HepG2 (cell line): ENCODE measurements around the gene C1QTNF5. TPM values are rescaled to one million over a fixed set of nuclear protein-coding genes. Genes with fewer than 3 reads are reported as not detected.

ENCODE experiments used
- ATAC-seq: fragments of 200-7000 bp; cut with Tn5 transposase; 3 replicates; pipeline ENCODE4 v1.9.1; 2020; ENCODE audit warnings: mild to moderate bottlenecking, moderate library complexity
- BruUV-seq: library from RNA; stranded (reverse); fragments of 400-500 nt; replicated peaks from 2 replicates; lab custom pipeline; 2021; lab: Mats Ljungman, UMichigan
- CTCF ChIA-PET: fragments of 300-600 bp; formaldehyde crosslinking; extraction: SDS; loops from one replicate; lab custom pipeline; 2021; ENCODE audit warnings: low total read pairs, inconsistent platforms, low intra/inter-chr PET ratio; lab: Yijun Ruan, JAX
- POLR2A ChIA-PET: fragments of 350-600 bp; sonication (Branson Sonifier 250); formaldehyde crosslinking; loops from one replicate; lab custom pipeline; 2020; ENCODE audit warnings: antibody characterized with exemption, inconsistent platforms; lab: Yijun Ruan, JAX
- DNase-seq: peaks from one replicate; pipeline ENCODE4 v3.0.0-alpha.2; 2015; ENCODE audit warnings: low spot score
- FAIRE-seq: peaks from 3 replicates; lab custom pipeline; 2011; peaks lifted over from hg19 to GRCh38; lab: Jason Lieb, UNC
- H2AFZ ChIP-seq: one replicate; pipeline ENCODE4 v1.6.1; 2011; ENCODE audit warnings: low read length, inconsistent platforms
- H3K27ac ChIP-seq: fragments of 300-600 bp; 3 replicates; pipeline ENCODE4 v1.8.0; 2011; ENCODE audit warnings: mixed run types, mild to moderate bottlenecking, mixed read lengths, low read length, inconsistent platforms; ENCODE audit not compliant: insufficient read depth; ENCODE audit errors: extremely low read length
- H3K27me3 ChIP-seq, 2 experiments: fragments of 200-600 bp in 1 of 2; 2 replicates in 1 of 2; 3 replicates in 1 of 2; pipeline versions ENCODE4 v1.6.0 to v1.8.0; 2011; ENCODE audit warnings: low read length in 2 of 2, mild to moderate bottlenecking in 2 of 2, moderate library complexity in 2 of 2, inconsistent platforms in 1 of 2; ENCODE audit not compliant: insufficient read depth in 2 of 2, control insufficient read depth in 1 of 2
- H3K36me3 ChIP-seq, 2 experiments: fragments of 200-600 bp in 1 of 2; replicated peaks in 1 of 2; 2 replicates in 1 of 2; 3 replicates in 1 of 2; pipeline versions ENCODE4 v1.5.1 to v1.8.0; 2011; ENCODE audit warnings: low read length in 2 of 2, inconsistent platforms in 1 of 2; ENCODE audit not compliant: insufficient read depth in 2 of 2, control insufficient read depth in 1 of 2
- H3K4me1 ChIP-seq: 2 replicates; pipeline ENCODE4 v1.5.1; 2012; ENCODE audit warnings: low read length, inconsistent platforms; ENCODE audit not compliant: insufficient read depth
- H3K4me2 ChIP-seq: 2 replicates; pipeline ENCODE4 v1.6.0; 2011; ENCODE audit warnings: low read depth, low read length, inconsistent platforms
- H3K4me3 ChIP-seq, 3 experiments: fragments of 200-600 bp in 1 of 3; sonication (generic), shearing (Covaris generic) in 1 of 3; replicated peaks in 1 of 3; 2 replicates each; pipeline ENCODE4 v1.5.1; 2011 to 2016; ENCODE audit warnings: low read length in 3 of 3, inconsistent platforms in 2 of 3, low read depth in 2 of 3, mild to moderate bottlenecking in 2 of 3, control low read depth in 1 of 3, mixed read lengths in 1 of 3; ENCODE audit not compliant: insufficient read depth in 1 of 3
- H3K79me2 ChIP-seq: one replicate; pipeline ENCODE4 v1.6.1; 2011; ENCODE audit warnings: low read length, inconsistent platforms; ENCODE audit not compliant: insufficient read depth
- H3K9ac ChIP-seq: 2 replicates; pipeline ENCODE4 v1.6.0; 2011; ENCODE audit warnings: mild to moderate bottlenecking, low read depth, low read length, inconsistent platforms; ENCODE audit not compliant: insufficient read depth
- H3K9me3 ChIP-seq: 2 replicates; pipeline ENCODE4 v1.5.1; 2012; ENCODE audit warnings: mild to moderate bottlenecking, low read length
- H4K20me1 ChIP-seq: 2 replicates; pipeline ENCODE4 v1.6.0; 2011; ENCODE audit warnings: inconsistent platforms, mild to moderate bottlenecking, low read length, moderate library complexity; ENCODE audit not compliant: insufficient read depth
- ASH2L ChIP-seq: fragments of 300-600, 200-600 bp; sonication (generic); IDR thresholded peaks from 2 replicates; pipeline ENCODE4 v1.7.0; 2017; ENCODE audit warnings: low read depth, mild to moderate bottlenecking, moderate library complexity, mixed read lengths, low read length; ENCODE audit not compliant: insufficient read length
- CAMTA2 ChIP-seq: sonication (generic); formaldehyde crosslinking; IDR thresholded peaks from 2 replicates; pipeline ENCODE4 v1.4.0; 2020; ENCODE audit warnings: mild to moderate bottlenecking, missing genetic modification reagents, borderline replicate concordance
- E2F2 ChIP-seq: sonication (generic); formaldehyde crosslinking; IDR thresholded peaks from 2 replicates; pipeline ENCODE4 v1.4.0; 2020; ENCODE audit warnings: missing genetic modification reagents, borderline replicate concordance
- ZBTB2 ChIP-seq: sonication (generic); formaldehyde crosslinking; IDR thresholded peaks from 2 replicates; pipeline ENCODE4 v1.8.0; 2022; ENCODE audit warnings: low read depth, missing genetic modification reagents
- WGBS: methylation state at CpG from one replicate; pipeline ENCODE4 v1.1.6; 2017; ENCODE audit warnings: low lambda C conversion rate; 5-methylcytosine and 5-hydroxymethylcytosine counted together
- in situ Hi-C: cut with HindIII; loops from 2 replicates; pipeline ENCODE4 v1.10.0; 2017; ENCODE audit warnings: low pct_unique_long_range_greater_than_20kb; ENCODE audit not compliant: extremely low pct_ligation_motif_present
- intact Hi-C: fragments of 100-400 bp; cut with micrococcal nuclease; formaldehyde crosslinking; loops from one replicate; pipeline ENCODE4 v1.10.0; 2022; ENCODE audit not compliant: unreplicated experiment
- polyA plus RNA-seq, 8 experiments: library from polyadenylated mRNA; depleted of rRNA in 3 of 8; stranded (reverse) in 7 of 8; unstranded in 1 of 8; fragments of >200 nt; fragmentation: Illumina TruSeq in 4 of 8; extraction: Trizol in 4 of 8; gene quantifications; 2 replicates each; pipeline versions ENCODE4 v1.2.1 to v1.2.3, GENCODE V29; 2011 to 2016; ENCODE audit warnings: low read depth in 4 of 8, missing spikeins in 1 of 8, mixed read lengths in 1 of 8; ENCODE audit not compliant: insufficient read depth in 1 of 8
- total RNA-seq, 5 experiments: library from RNA; depleted of rRNA; stranded (reverse); fragments of >200 nt; fragmentation: Illumina TruSeq; extraction: Trizol; gene quantifications; 2 replicates each; pipeline ENCODE4 v1.2.3, GENCODE V29; 2016; ENCODE audit warnings: low read depth in 1 of 5
- TF ChIP-seq, protein P1 (sequence below): sonication (generic); formaldehyde crosslinking; IDR thresholded peaks from 2 replicates; pipeline ENCODE4 v1.4.0; 2020; ENCODE audit warnings: missing genetic modification reagents
- TF ChIP-seq, protein P2 (sequence below): sonication (generic); formaldehyde crosslinking; IDR thresholded peaks from 2 replicates; pipeline ENCODE4 v1.4.0; 2020; ENCODE audit warnings: missing genetic modification reagents
- TF ChIP-seq, protein P3 (sequence below): sonication (generic); formaldehyde crosslinking; IDR thresholded peaks from 2 replicates; pipeline ENCODE4 v1.8.0; 2022; ENCODE audit warnings: missing genetic modification reagents, mild to moderate bottlenecking, inconsistent platforms, borderline replicate concordance

Gene C1QTNF5
- total and polyA plus RNA-seq, 2 of the 13 experiments (the other 11 are each of a cell fraction or from before 2014, with no cell fraction given), result 0.86 to 1.2 TPM

DNA sequence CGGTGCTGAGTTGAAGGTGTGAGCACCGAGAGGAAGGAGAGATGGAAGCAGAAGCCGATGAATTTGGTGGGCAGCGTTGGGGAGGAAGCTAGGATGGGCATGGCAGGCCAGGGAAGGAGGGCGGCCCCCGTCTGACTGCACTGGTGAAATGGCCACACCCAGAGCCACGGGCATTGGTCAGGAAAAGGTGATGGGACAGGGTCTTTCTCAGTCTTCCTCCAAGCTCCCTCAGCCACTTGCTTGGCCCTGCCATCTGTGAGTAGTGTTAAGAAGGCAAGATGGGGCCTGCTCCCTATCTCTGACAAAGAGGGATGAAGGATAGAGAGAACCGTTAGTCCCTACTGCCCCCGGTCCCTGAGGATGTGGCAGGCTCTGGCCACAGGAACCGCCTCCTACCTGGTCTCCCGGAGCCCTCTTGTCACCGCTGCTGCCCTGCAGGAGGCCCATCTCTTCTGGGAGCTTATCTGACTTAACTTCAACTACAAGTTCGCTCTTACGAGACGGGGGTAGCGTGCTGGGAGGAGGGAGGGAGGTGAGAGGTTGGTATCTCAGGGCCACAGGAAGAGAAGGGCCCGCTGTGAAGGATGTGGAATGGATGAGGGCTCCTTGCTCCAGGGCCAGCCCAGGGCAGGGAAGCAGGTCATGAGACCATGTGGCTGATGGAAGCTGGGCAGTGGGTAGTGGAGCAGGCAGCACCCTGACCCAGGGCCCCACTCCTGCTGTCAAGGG is 30.6 kb downstream of the C1QTNF5 start:
- BruUV-seq, result no TSS peak
- Histone ChIP-seq H3K4me1 (peaks cover 22% of the 10 kb centered on the region), H3K9me3 (no peaks in the 10 kb centered on the region), H3K4me3 (no peak overlapping the region), H3K27ac (no peak overlapping the region), H3K79me2 (no peaks in the 10 kb centered on the region), H3K36me3 (peaks cover 0 to 3% of the 10 kb centered on the region in 2 experiments; a peak in 1 of 5 replicates), H2AFZ (no peak overlapping the region), H3K9ac (no peak overlapping the region), H3K4me2 (no peak overlapping the region), H4K20me1 (no peaks in the 10 kb centered on the region), H3K27me3 (no peaks in the 10 kb centered on the region)
- DNase-seq, result no peak
- POLR2A ChIA-PET, result interaction anchor here (0.8 kb wide), 1 partner anchor 24 kb away, joined by 3 read pairs; the partner anchor contains the start of gene RNF26
- intact Hi-C loops (no loop called here), in situ Hi-C loops (no loop called here)
- ATAC-seq, result no peak
- FAIRE-seq, result no peak
- WGBS, result 93% methylated on average over 17 of the region's 17 CpGs
- CTCF ChIA-PET, result no interaction called here
- TF ChIP-seq CAMTA2 (CRISPR knock-in tag) (no peak), E2F2 (no peak), ASH2L (no peak), ZBTB2 (no peak)
- TF ChIP-seq, protein P1, sequence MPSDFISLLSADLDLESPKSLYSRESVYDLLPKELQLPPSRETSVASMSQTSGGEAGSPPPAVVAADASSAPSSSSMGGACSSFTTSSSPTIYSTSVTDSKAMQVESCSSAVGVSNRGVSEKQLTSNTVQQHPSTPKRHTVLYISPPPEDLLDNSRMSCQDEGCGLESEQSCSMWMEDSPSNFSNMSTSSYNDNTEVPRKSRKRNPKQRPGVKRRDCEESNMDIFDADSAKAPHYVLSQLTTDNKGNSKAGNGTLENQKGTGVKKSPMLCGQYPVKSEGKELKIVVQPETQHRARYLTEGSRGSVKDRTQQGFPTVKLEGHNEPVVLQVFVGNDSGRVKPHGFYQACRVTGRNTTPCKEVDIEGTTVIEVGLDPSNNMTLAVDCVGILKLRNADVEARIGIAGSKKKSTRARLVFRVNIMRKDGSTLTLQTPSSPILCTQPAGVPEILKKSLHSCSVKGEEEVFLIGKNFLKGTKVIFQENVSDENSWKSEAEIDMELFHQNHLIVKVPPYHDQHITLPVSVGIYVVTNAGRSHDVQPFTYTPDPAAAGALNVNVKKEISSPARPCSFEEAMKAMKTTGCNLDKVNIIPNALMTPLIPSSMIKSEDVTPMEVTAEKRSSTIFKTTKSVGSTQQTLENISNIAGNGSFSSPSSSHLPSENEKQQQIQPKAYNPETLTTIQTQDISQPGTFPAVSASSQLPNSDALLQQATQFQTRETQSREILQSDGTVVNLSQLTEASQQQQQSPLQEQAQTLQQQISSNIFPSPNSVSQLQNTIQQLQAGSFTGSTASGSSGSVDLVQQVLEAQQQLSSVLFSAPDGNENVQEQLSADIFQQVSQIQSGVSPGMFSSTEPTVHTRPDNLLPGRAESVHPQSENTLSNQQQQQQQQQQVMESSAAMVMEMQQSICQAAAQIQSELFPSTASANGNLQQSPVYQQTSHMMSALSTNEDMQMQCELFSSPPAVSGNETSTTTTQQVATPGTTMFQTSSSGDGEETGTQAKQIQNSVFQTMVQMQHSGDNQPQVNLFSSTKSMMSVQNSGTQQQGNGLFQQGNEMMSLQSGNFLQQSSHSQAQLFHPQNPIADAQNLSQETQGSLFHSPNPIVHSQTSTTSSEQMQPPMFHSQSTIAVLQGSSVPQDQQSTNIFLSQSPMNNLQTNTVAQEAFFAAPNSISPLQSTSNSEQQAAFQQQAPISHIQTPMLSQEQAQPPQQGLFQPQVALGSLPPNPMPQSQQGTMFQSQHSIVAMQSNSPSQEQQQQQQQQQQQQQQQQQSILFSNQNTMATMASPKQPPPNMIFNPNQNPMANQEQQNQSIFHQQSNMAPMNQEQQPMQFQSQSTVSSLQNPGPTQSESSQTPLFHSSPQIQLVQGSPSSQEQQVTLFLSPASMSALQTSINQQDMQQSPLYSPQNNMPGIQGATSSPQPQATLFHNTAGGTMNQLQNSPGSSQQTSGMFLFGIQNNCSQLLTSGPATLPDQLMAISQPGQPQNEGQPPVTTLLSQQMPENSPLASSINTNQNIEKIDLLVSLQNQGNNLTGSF (CRISPR knock-in tag), result no peak
- TF ChIP-seq, protein P2, sequence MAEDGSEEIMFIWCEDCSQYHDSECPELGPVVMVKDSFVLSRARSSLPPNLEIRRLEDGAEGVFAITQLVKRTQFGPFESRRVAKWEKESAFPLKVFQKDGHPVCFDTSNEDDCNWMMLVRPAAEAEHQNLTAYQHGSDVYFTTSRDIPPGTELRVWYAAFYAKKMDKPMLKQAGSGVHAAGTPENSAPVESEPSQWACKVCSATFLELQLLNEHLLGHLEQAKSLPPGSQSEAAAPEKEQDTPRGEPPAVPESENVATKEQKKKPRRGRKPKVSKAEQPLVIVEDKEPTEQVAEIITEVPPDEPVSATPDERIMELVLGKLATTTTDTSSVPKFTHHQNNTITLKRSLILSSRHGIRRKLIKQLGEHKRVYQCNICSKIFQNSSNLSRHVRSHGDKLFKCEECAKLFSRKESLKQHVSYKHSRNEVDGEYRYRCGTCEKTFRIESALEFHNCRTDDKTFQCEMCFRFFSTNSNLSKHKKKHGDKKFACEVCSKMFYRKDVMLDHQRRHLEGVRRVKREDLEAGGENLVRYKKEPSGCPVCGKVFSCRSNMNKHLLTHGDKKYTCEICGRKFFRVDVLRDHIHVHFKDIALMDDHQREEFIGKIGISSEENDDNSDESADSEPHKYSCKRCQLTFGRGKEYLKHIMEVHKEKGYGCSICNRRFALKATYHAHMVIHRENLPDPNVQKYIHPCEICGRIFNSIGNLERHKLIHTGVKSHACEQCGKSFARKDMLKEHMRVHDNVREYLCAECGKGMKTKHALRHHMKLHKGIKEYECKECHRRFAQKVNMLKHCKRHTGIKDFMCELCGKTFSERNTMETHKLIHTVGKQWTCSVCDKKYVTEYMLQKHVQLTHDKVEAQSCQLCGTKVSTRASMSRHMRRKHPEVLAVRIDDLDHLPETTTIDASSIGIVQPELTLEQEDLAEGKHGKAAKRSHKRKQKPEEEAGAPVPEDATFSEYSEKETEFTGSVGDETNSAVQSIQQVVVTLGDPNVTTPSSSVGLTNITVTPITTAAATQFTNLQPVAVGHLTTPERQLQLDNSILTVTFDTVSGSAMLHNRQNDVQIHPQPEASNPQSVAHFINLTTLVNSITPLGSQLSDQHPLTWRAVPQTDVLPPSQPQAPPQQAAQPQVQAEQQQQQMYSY (CRISPR knock-in tag), result no peak
- TF ChIP-seq, protein P3, sequence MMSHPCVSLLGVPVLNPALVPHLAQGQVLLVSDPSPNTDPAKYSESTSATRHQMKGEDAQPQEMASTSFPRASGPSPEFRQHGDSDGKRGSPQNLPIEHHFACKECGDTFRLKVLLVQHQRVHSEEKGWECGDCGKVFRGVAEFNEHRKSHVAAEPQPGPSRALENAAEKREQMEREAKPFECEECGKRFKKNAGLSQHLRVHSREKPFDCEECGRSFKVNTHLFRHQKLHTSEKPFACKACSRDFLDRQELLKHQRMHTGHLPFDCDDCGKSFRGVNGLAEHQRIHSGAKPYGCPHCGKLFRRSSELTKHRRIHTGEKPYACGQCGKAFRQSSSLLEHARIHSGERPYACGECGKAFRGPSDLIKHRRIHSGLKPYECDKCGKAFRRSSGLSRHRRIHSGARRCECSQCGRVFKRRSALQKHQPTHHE, result no peak
